ENCODE measurements around the gene C13orf46.
"Not testable (repeated sequence)": the region's sequence is repeated elsewhere in the genome, so short reads cannot be mapped to it uniquely, and the experiment has no call there.

C13orf46 gene

GRCh38 chr13:113973218-113974164 lies at the start of gene C13orf46:
Gene C13orf46 (minus strand): TSS chr13:113974076. CDS start chr13:113973997, 79 bp downstream.
- no peak for DNase-seq

DNA sequence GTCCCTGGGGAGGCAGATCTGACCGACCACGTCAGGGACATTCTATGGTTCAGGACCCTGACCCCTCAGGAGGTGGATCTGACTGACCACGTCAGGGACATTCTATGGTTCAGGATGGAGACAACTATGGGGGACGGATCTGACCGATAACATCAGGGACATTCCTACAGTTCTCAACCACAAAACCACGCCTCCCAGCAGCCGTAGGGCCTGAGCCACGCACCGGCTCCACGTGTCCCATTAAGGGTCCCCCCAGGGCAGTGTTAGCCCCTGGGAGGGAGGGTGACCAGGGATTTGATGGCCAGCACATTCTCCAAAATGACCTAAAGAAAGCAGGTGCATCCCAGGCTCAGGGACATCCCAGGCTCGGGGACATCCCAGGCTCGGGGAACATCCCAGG lies 49.0 kb upstream of the C13orf46 start:
- no peak for DNase-seq

- DNase-seq: no peak
These were observed 48.4 kb upstream of the C13orf46 start for GRCh38 chr13:114022309-114022669.

- no peak for DNase-seq
These were observed 47.8 kb upstream of the C13orf46 start for GRCh38 chr13:114021464-114022308.

GRCh38 chr13:114020750-114021463 lies 47.0 kb upstream of the C13orf46 start:
- DNase-seq: no peak

- not testable (repeated sequence) for DNase-seq
These were observed 46.3 kb upstream of the C13orf46 start for GRCh38 chr13:114020134-114020533.

GRCh38 chr13:114019367-114019766 lies 45.5 kb upstream of the C13orf46 start:
- DNase-seq: no peak

DNA sequence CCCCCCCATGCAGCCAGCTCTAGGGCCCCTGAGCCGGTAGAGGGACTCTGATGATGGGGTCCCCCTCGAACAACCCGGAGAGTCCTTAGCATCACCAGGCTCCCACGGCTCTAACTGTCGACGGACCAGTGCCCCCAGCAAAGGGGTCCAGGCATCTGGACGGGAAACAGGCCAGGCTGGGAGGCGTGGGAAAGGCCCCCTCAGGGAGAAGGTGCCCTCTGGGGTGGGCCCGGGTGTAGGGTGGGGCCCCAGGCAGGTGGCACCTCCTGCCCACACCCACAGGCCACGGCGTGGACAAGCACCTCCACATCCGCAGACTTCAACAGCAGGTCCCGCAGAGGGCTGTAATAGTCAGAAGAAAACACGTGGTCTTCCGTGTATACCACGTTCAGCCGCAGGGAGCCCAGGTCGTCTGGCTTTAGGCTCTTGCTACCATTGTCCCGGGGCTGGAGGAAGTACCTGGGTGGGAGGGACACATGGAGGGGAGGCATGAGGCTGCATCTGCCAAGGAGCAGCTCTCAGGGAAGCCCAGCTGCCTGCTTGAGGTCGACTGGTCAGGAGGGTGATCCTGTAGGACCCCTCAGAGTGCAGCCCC lies 44.7 kb upstream of the C13orf46 start:
- DNase-seq: no peak

GRCh38 chr13:114017966-114018365 lies 44.1 kb upstream of the C13orf46 start:
- DNase-seq: no peak

DNA sequence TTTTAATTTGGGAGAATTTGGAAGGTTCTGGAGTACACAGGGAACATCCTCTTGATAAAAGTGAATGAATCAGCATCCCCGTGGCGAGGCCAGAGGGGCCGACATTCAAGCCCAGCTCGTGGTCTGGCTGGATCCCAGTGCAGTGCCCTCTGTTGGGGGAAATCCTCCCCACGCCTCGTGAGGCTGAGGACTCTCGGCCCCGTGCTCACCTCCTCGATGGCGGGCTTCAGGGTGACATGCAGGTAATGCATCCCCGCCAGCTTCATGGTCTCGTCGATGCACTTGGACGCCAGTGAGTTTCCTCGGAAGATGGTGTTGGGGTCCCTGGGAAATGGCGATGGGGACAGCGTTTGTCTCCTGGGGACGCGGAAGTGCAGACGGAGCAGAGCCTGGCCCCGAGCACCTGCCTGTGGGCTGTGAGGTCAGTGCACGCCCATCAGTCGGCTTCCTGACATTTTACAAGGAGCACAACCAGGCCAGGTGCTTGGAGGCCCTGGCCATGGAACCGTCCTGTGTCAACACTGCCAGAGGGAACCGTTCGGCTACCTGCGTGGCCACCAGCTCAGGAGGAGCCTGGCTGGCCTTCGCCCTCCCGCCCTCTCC lies 43.3 kb upstream of the C13orf46 start:
- DNase-seq: no peak

- DNase-seq: no peak
These were observed 42.6 kb upstream of the C13orf46 start for GRCh38 chr13:114016321-114017027.

DNA sequence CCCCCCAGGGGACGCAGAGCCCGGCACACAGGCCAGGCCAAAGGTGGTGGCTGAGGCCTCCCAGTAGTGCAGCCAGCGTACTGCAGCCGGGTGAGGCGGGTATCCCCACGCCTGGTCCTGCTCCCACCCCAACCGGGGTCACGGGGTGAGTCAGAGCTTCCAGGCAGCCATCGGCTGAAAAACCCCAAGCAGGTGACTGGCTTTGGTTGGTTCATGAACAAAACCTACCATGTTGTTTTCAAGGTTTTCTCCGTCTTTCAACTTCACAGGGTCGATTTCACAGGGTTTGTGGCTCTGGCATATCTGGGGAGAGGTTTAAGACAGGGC lies 42.1 kb upstream of the C13orf46 start:
- no peak for DNase-seq

DNA sequence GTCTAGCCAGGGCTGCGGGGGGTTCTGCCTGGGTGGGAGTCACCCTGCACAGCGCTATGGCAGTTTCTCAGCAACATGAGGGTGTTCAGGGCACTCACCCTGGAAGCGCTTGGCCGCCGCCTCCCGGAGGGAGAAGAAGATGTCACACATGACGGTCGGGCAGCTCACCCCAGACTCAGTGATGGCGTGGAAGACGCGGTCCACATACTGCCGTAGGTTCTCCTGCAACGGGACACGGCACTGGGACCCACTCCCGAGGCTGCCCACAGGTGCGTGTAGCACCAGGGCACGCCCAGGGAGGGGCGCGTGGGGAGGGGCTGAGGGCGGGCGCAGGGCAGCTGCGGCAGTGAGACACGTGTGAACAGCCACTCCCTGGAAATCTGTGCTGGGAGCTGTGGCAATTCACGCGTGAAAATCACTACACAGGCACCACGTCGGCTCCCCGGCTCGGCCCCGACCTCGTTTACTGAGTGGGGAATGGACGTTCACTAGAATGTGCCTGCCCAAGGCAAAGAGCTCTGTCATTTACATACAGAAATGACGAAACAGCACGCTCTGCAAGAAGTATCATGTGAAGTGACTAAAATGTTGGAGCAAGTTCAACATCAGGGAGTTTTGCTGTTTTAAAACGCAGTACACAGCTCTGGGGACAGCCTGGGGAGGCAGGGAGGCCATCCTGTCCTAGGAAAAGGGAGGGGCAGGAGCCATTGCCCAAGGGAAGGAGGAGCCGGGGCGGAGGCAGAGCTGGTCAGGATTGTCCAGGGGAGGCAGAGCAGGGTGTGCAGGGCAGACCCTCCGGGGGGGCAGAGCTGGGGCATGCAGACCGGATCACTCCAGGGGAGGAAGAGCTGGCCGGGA lies 41.5 kb upstream of the C13orf46 start:
- DNase-seq: no peak

GRCh38 chr13:114013952-114014629 lies 40.2 kb upstream of the C13orf46 start:
- DNase-seq: no peak

GRCh38 chr13:114013336-114013735 lies 39.5 kb upstream of the C13orf46 start:
- no peak for DNase-seq

DNA sequence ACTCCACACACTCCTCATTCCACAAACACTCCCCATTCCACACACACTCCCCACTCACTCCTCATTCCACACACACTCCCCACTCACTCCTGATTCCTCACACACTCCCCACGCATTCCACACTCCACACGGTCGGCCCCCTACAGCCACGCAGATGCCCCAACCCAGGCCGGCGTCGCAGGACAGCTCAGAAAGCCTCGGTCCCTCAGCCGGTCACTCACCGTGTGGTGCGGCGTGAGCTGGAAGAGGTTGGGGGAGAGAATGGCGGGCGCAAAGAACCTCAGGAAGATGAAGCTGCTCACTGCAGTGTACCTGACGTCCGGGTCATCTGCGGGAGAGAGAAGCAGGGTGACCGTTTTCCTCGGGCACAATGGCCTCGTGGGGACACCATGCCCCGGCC lies 39.0 kb upstream of the C13orf46 start:
- DNase-seq: no peak

DNA sequence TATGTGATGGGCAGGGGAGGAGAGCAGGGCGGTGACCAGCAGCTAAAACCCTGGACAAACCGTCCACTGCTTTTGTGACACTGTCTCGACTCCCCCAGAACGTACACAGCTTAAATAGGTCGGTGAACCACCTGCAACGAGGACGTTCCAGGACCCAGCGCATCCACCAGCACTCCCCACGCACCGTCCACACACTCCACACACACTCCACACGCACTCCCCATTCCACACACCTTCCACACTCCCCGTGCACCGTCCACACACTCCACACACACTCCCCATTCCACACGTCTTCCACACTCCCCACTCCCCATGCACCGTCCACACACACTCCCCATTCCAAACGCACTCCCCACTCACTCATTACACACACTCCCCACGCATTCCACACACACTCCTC lies 38.3 kb upstream of the C13orf46 start:
- DNase-seq: no peak

GRCh38 chr13:114011226-114011625 lies 37.4 kb upstream of the C13orf46 start:
- DNase-seq: no peak

GRCh38 chr13:114010401-114011101 lies 36.7 kb upstream of the C13orf46 start:
- DNase-seq: no peak

Measured in amniotic stem cell (primary cell).